Choroid plexus epithelial cell (primary cell): ENCODE data around the gene DDX56.
"Not testable (repeated sequence)": the region's sequence is repeated elsewhere in the genome, so short reads cannot be mapped to it uniquely, and the experiment has no call there.

Experiments used
- DNase-seq: peaks from one replicate; pipeline ENCODE4 v3.0.0-alpha.2; 2010; ENCODE audit warnings: low read depth
- H3K4me3 ChIP-seq: 2 replicates; pipeline ENCODE4 v1.5.1; 2011; ENCODE audit warnings: low read depth, mild to moderate bottlenecking, control low read depth, low read length, moderate library complexity
- TF ChIP-seq, protein P1 (sequence below): conservative IDR thresholded peaks from 2 replicates; pipeline ENCODE4 v1.5.1; 2011; ENCODE audit warnings: low read depth, mild to moderate bottlenecking, control low read depth, inconsistent platforms, low read length, moderate library complexity

Gene DDX56

DNA sequence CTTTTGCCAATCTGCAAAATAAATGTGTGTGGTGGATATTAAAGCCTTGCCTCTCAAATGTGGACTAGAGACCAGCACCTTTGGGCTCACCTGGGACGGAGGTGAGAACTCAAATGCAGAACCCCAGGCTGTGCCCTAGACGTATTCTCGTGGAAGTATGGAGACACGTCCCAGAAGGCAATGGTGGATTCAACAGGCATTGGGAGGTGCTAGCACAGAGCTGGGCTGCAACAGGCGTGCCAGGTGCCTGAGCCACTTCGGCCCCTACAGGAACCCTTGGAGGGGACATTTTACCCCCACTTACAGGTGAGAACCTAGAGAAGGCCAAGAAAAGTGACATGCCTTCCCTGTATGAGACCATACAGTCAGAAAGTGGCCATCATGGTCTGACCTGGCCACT, 12.2 kb downstream of the DDX56 start:
- no peak overlapping the region for H3K4me3 ChIP-seq
- no peak for DNase-seq
- TF ChIP-seq, protein P1, sequence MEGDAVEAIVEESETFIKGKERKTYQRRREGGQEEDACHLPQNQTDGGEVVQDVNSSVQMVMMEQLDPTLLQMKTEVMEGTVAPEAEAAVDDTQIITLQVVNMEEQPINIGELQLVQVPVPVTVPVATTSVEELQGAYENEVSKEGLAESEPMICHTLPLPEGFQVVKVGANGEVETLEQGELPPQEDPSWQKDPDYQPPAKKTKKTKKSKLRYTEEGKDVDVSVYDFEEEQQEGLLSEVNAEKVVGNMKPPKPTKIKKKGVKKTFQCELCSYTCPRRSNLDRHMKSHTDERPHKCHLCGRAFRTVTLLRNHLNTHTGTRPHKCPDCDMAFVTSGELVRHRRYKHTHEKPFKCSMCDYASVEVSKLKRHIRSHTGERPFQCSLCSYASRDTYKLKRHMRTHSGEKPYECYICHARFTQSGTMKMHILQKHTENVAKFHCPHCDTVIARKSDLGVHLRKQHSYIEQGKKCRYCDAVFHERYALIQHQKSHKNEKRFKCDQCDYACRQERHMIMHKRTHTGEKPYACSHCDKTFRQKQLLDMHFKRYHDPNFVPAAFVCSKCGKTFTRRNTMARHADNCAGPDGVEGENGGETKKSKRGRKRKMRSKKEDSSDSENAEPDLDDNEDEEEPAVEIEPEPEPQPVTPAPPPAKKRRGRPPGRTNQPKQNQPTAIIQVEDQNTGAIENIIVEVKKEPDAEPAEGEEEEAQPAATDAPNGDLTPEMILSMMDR: no peak

DNA sequence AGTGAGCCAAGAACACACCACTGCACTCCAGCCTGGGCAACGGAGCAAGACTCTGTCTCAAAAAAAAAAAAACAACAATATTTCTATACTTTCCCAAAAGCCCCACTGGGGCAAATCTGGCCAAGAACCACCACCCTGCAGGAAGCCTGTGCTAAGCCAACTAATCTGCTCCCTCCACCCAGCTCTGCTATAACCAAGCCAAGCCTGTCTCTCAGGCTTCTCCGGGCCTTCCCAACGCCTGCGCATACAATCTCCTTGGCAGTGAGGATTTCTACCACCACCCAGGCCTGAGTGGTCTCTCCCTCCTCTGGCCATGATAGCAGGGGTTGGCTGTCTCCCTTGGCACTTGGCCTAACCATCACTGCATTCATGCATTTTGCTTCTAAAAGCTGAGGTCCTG, 14.2 kb downstream of the DDX56 start:
- TF ChIP-seq, protein P1: no peak
- no peak overlapping the region for H3K4me3 ChIP-seq
- DNase-seq: no peak

DNA sequence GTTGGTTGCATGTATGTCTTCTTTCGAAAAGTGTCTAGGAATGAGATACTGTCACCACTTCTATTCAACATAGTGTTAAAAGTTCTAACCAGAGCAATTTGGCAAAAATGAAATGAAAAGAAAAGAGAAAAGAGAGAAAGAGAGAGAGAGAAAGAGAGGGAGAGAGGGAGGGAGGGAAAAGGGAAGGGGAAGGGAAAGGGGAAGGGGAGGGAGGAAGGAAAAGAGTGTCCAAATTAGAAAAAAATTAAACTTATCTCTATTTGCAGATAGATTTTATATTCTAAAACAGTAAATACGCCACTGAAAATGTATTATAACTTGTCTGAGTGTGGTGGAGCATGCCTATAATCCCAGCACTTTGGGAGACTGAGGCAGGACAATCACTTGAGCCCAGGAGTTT, 16.2 kb downstream of the DDX56 start:
- H3K4me3 ChIP-seq: no peak overlapping the region
- TF ChIP-seq, protein P1: no peak
- DNase-seq: no peak

DNA sequence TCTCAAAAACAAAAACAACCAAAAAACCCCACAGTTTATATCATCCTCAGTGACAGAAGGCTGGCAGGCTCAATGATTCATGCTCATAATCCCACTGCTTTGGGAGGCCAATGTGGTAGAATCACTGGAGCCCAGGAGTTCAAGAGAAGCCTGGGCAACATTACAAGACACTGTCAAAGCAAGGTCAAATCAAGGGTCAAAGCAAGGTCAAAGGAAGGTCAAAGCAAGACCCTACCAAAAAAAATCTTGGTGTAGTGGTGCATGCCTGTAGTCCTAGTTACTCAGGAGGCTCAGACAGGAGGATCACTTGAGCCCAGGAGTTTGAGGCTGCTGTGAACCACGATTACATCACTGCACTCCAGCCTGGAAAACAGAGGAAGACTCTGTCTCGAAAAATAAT, 18.4 kb downstream of the DDX56 start:
- no peak overlapping the region for H3K4me3 ChIP-seq
- TF ChIP-seq, protein P1: no peak
- no peak for DNase-seq

DNA sequence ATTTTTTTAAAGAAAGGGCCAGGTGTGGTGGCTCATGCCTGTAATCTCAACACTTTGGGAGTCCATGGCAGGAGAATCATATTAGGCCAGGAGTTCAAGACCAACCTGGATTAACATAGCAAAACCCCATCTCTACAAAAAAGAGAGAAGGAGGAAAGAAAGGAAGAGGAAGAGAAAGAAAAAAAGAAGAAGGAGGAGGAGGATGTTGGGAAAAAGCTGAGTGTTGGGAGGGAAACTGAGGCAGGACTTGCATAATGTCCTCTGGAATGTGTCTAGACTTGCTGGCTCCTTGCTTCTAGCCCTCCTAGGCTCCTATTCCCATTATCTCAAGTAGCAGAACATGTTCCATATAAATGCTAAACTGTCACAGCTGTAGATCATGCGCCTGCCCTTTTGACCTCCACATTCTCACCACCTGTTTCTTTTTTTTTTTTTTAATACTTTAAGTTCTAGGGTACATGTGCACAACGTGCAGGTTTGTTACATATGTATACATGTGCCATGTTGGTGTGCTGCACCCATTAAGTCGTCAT, 21.2 kb downstream of the DDX56 start:
- H3K4me3 ChIP-seq, DNase-seq: not testable (repeated sequence)

DNA sequence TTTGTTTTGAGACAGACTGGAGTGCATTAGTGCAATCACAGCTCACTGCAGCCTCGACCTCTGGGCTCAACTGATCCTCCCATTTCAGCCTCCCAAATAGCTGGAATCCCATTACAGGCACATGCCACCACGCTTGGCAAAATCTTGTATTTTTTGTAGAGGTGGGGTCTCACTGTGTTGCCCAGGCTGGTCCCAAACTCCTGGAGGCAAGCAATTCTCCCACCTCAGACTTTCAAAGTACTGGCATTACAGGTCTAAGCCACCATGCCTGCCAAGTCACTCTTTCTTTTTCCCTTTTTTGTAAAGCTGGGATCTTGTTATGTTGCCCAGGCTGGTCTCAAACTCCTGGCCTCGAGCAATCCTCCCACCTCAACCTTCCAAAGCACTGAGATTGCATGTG, 24.3 kb downstream of the DDX56 start:
- no peak for DNase-seq
- TF ChIP-seq, protein P1: no peak
- H3K4me3 ChIP-seq: no peak overlapping the region

DNA sequence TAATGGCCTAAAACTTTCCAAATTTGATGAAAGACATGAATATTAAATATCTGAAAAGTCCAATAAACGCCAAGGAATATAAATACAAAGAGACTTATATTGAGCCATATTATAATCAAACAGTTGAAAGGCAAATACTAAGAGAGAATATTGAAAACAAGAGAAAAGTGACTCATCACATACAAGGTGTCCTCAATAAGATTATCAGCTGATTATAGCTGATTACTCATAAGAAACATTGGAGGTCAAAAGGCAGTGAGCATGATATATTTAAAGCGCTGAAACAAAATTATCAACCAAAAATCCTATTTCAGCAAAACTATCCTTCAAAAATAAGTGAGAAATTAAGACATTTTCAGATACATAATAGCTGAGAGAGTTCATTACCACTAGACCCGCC, 24.8 kb downstream of the DDX56 start:
- H3K4me3 ChIP-seq: no peak overlapping the region
- DNase-seq: no peak
- TF ChIP-seq, protein P1: no peak
